ENCODE data around the gene TGFB1I1. TPM values are rescaled to one million over a fixed set of nuclear protein-coding genes. Genes with fewer than 3 reads are reported as not detected.
A peak's percentile ranks its signal among the peaks of the same experiment; 100 is the strongest.

Gene TGFB1I1
- total and polyA plus RNA-seq, 7 experiments from 2014 or later = 0.29 to 1.5 (median 0.49) TPM

DNA sequence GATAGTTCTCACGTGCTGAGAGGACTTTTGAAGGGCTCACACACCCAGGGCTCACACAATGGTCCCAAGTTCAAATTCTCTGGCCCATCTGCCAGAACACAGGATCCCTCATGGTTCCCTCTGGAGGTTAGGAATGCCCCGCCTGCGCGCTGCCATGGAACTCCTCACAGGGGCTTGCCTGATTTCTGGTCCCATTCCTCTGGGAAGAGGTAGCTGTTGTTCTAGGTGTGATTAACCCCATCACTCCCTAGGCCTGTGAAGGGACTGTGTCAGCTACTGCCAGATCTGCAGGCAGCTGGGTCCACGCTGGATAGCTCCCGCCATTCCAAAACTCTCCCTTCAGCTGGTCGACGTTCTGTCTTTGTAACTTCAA is 15.0 kb upstream of the TGFB1I1 start:
- POLR2A ChIA-PET = interaction anchor here (0.8 to 5.2 kb wide), 7 partner anchors 19 to 412 kb away, joined by 3 to 69 read pairs (median 6); partner anchors contain the start of genes FUS, KAT8, RUSF1 and ZNF646
- Mint-ChIP-seq H3K27ac (peak overlapping the region in 5 of 9 donors; percentile 17 to 59 (median 36)), H3K4me1 (peaks cover 30 to 60% (median 55%) of the 10 kb centered on the region in 7 donors), H3K36me3 (peaks cover 0 to 9% (median 0%) of the 10 kb centered on the region in 5 donors), H3K27me3 (no peaks in the 10 kb centered on the region), H3K9me3 (peaks cover 0 to 2% (median 0%) of the 10 kb centered on the region in 11 donors), H3K4me3 (peak overlapping the region in 6 of 10 donors; percentile 21 to 96 (median 91))
- Histone ChIP-seq H3K9me3 (ENCODE audit: control insufficient read depth in 2 of 3, low read length in 3 of 3) (no peaks in the 10 kb centered on the region), H3K27ac (ENCODE audit: low read depth, low read length) (peak overlapping the region; percentile 16), H3K27me3 (ENCODE audit: control insufficient read depth in 2 of 2, insufficient read depth in 2 of 2, low read length in 2 of 2) (no peaks in the 10 kb centered on the region), H3K4me1 (ENCODE audit: control insufficient read depth in 2 of 2, insufficient read depth in 2 of 2, low read length in 2 of 2) (peaks cover 32 to 37% of the 10 kb centered on the region in 2 donors), H3K4me3 (ENCODE audit: low read length) (no peak overlapping the region), H3K36me3 (ENCODE audit: control insufficient read depth in 2 of 3, insufficient read depth in 3 of 3, low read length in 3 of 3) (peaks cover 0 to 4% (median 0%) of the 10 kb centered on the region in 3 experiments)
- CTCF ChIA-PET = interaction anchor here (0.7 to 3.4 kb wide), 3 partner anchors 14 to 1007 kb away, joined by 5 to 11 read pairs (median 6); partner anchors contain the start of gene ZNF843
- no peak for DNase-seq
- intact Hi-C loops (cut with micrococcal nuclease) = loop anchor here (5.0 kb wide), 2 partner anchors 255 to 760 kb away; partner anchors contain the start of genes PYCARD (in 1 of the 2) and SRCAP (in 1 of the 2)
- ATAC-seq = no peak

DNA sequence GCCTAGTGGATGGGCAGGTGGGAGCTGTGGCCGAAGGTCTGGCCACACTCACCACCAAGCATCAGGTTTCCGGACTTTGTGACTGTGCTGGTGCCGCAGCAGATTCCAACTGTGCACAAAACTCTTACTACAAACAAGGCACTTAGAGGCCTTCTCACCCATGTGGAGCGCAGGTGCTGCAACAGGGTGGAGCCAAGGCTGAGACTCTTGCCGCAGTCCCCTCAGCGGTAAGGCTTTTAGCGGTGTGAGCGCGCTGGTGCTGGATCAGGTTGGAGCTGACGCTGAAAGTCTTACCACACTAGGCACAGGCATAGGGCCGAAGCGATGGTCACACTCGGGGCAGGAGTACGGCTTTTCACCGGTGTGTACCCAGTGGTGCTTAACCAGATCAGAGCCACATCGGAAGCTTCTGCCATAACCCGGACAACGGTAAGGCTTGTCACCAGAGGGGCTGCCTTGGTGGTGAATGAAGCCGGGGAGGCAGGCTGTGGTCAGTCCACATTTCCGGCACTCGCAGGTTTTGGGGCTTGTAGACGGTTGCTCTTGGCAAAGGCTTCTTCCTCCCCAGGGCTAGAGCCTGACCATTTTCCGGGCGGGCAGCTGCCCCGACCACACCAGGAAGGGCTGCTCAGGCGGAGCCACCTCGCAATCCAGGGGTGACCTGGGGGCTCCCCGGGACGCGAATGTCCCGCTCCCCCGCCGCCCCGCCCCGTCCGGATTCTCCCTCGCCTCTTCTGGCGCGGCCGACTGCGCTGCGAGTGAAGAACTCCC is 13.7 kb upstream of the TGFB1I1 start:
- Histone ChIP-seq H3K4me1 (ENCODE audit: control insufficient read depth in 2 of 2, insufficient read depth in 2 of 2, low read length in 2 of 2) (peaks cover 32 to 37% of the 10 kb centered on the region in 2 donors), H3K36me3 (ENCODE audit: control insufficient read depth in 2 of 3, insufficient read depth in 3 of 3, low read length in 3 of 3) (peaks cover 0 to 14% (median 0%) of the 10 kb centered on the region in 3 experiments), H3K27ac (ENCODE audit: low read depth, low read length) (peak overlapping the region; percentile 95), H3K9me3 (ENCODE audit: control insufficient read depth in 2 of 3, low read length in 3 of 3) (no peaks in the 10 kb centered on the region), H3K27me3 (ENCODE audit: control insufficient read depth in 2 of 2, insufficient read depth in 2 of 2, low read length in 2 of 2) (no peaks in the 10 kb centered on the region), H3K4me3 (ENCODE audit: low read length) (peak overlapping the region; percentile 87)
- peaks cover 0 to 2% (median 0%) of the 10 kb centered on the region in 11 donors for H3K9me3 Mint-ChIP-seq
- peak overlapping the region; percentile 93 to 99 (median 98) for H3K27ac Mint-ChIP-seq
- ChIA-PET POLR2A (interaction anchor here (0.6 to 5.2 kb wide), 23 partner anchors 8 to 536 kb away, joined by 3 to 69 read pairs (median 5); partner anchors contain the start of genes FUS, KAT8, RUSF1 and STX4), CTCF (interaction anchor here (0.6 to 3.4 kb wide), 7 partner anchors 15 to 613 kb away, joined by 3 to 11 read pairs (median 3); partner anchors contain the start of genes ZNF267 and ZNF843)
- H3K36me3 Mint-ChIP-seq = peaks cover 0 to 11% (median 4%) of the 10 kb centered on the region in 5 donors
- no peaks in the 10 kb centered on the region for H3K27me3 Mint-ChIP-seq
- ATAC-seq (no peak), DNase-seq (peak; percentile 34 to 67 (median 56))
- intact Hi-C loops (cut with micrococcal nuclease) = loop anchor here (2.0 to 5.0 kb wide), 7 partner anchors 243 to 799 kb away; partner anchors contain the start of genes BCKDK (in 2 of the 2), BCL7C (in 1 of the 2), FBRS (in 1 of the 2) and PHKG2 (in 1 of the 2)
- peak overlapping the region; percentile 88 to 96 (median 94) for H3K4me3 Mint-ChIP-seq
- H3K4me1 Mint-ChIP-seq = peaks cover 30 to 56% (median 52%) of the 10 kb centered on the region in 7 donors

DNA sequence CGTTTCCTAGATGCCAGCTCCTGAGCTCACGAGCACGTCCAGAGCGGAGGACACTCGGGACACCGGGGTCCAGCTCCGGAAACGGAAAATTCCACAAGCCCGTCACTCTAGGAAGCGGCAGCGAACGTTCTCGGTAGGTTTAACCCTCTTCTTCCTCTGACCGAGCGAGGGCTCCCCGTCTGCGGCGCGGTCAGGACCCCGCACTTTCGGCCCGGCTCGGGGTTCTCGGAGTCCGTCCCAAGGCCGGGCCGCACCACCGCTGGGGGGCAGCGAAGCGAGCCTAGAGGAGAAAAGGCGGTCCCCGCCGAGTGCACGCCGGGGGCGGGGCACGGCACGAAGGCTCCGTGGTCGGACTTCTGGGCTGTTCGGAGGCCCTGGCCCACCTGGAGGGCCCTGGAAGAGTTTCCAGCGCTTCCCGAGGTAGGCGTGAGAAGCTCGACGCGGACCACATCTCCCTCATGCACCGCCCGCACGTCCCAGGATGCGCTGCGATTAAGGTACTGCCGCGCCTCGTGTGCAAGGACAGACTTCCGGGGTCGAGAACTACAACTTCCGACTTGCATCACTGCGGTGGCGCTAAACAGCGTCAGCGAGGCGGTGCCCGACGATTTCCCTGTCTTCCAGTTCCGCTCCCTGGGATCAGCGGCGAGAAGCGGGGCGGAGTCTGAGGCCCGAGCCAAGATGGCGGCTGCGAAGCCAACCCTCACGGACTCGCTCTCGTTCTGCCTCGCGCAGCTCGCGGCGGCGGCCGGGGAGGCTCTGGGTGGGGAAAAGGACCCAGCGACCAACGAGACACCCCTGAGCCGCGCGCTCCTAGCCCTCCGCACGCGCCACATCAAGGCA is 12.9 kb upstream of the TGFB1I1 start, which contains the start of gene ARMC5:
Gene ARMC5 (plus strand): TSS at position 658 of the 843 bp plus-strand sequence. CDS start 24 bp downstream, at position 682.
- Mint-ChIP-seq H3K36me3 (peaks cover 3 to 14% (median 4%) of the 10 kb centered on the region in 5 donors), H3K27ac (peak within 1 kb of the TSS; percentile 94 to 99 (median 98)), H3K27me3 (no peaks in the 10 kb centered on the region), H3K4me1 (peaks cover 26 to 51% (median 46%) of the 10 kb centered on the region in 7 donors), H3K4me3 (peak within 1 kb of the TSS; percentile 88 to 96 (median 94)), H3K9me3 (peaks cover 0 to 2% (median 0%) of the 10 kb centered on the region in 11 donors)
- peak within 1 kb of the TSS; percentile 87 for H3K4me3 ChIP-seq (ENCODE audit: low read length)
- no peaks in the 10 kb centered on the region for H3K9me3 ChIP-seq (ENCODE audit: control insufficient read depth in 2 of 3, low read length in 3 of 3)
- ATAC-seq (peak; percentile 81), DNase-seq (peak in 7 of 9 donors; percentile 92 to 99 (median 98))
- no peaks in the 10 kb centered on the region for H3K27me3 ChIP-seq (ENCODE audit: control insufficient read depth in 2 of 2, insufficient read depth in 2 of 2, low read length in 2 of 2)
- peaks cover 32 to 37% of the 10 kb centered on the region in 2 donors for H3K4me1 ChIP-seq (ENCODE audit: control insufficient read depth in 2 of 2, insufficient read depth in 2 of 2, low read length in 2 of 2)
- H3K27ac ChIP-seq (ENCODE audit: low read depth, low read length) = peak within 1 kb of the TSS; percentile 95
- CTCF ChIA-PET = interaction anchor here (1.0 to 3.4 kb wide), 4 partner anchors 16 to 613 kb away, joined by 3 to 11 read pairs (median 4); partner anchors contain the start of genes ZNF267 and ZNF843
- peaks cover 0 to 14% (median 0%) of the 10 kb centered on the region in 3 experiments for H3K36me3 ChIP-seq (ENCODE audit: control insufficient read depth in 2 of 3, insufficient read depth in 3 of 3, low read length in 3 of 3)
- POLR2A ChIA-PET = interaction anchor here (0.6 to 5.2 kb wide), 28 partner anchors 9 to 645 kb away, joined by 3 to 69 read pairs (median 6); partner anchors contain the start of genes COX6A2, FUS, KAT8 and RUSF1
- intact Hi-C loops (cut with micrococcal nuclease) = loop anchor here (1.0 to 5.0 kb wide), 26 partner anchors 16 to 800 kb away; partner anchors contain the start of genes BCKDK (in 2 of the 2), FUS (in 2 of the 2), RUSF1 (in 2 of the 2) and ZNF646 (in 2 of the 2)

DNA sequence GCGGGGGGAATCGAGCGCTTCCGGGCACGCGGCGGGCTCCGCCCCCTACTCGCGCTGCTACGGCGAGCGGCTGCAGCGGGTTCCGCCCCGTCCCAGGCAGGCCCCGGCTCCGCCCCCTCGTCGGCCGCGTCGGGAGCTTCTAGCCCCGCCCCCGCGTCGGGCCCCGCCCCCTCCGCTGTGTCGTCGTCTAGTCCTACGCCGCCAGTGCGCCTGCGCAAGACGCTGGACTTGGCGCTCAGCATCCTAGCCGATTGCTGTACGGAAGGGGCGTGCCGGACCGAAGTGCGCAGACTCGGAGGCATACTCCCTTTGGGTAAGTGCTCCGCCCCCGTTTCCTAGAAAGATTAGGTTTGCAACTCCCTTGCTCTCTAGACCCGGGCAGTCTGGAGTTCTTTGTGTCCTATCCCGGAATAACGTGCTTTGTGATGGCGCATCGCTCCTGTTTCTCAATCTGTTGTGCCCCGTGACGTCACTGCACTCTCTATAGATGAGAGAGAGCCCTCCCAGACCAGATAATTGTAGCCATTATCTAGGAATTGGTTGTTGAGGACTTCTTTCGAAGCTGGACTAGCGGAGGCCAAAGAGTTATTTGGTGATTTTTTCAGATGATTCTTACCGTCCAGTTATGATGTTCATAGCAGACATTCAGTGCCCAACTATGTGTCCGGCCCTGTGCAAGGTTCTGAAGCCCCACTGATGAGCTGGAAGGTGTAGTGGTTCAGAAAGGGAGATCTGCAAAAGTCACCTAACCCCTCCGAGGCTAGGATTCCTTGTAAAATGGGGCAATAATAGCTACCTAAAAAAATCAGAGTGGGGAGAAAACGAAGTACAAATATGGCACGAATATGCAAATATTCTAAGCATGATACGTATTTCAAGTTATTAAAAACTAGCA is 12.0 kb upstream of the TGFB1I1 start:
- H3K36me3 Mint-ChIP-seq = peaks cover 4 to 15% (median 7%) of the 10 kb centered on the region in 5 donors
- no peaks in the 10 kb centered on the region for H3K27me3 Mint-ChIP-seq
- Histone ChIP-seq H3K36me3 (ENCODE audit: control insufficient read depth in 2 of 3, insufficient read depth in 3 of 3, low read length in 3 of 3) (peaks cover 0 to 17% (median 0%) of the 10 kb centered on the region in 3 experiments), H3K27me3 (ENCODE audit: control insufficient read depth in 2 of 2, insufficient read depth in 2 of 2, low read length in 2 of 2) (no peaks in the 10 kb centered on the region), H3K9me3 (ENCODE audit: control insufficient read depth in 2 of 3, low read length in 3 of 3) (no peaks in the 10 kb centered on the region), H3K4me3 (ENCODE audit: low read length) (peak overlapping the region; percentile 87), H3K27ac (ENCODE audit: low read depth, low read length) (peak overlapping the region; percentile 95), H3K4me1 (ENCODE audit: control insufficient read depth in 2 of 2, insufficient read depth in 2 of 2, low read length in 2 of 2) (peaks cover 32 to 37% of the 10 kb centered on the region in 2 donors)
- CTCF ChIA-PET = interaction anchor here (0.6 to 3.4 kb wide), 8 partner anchors 8 to 614 kb away, joined by 3 to 17 read pairs (median 4); partner anchors contain the start of gene ZNF843
- ATAC-seq (peak; percentile 91), DNase-seq (peak; percentile 99 to 100 (median 100))
- intact Hi-C loops (cut with micrococcal nuclease) = loop anchor here (1.0 to 5.0 kb wide), 26 partner anchors 16 to 801 kb away; partner anchors contain the start of genes BCKDK (in 2 of the 2), FUS (in 2 of the 2), RUSF1 (in 2 of the 2) and ZNF646 (in 2 of the 2)
- H3K9me3 Mint-ChIP-seq = peaks cover 0 to 2% (median 0%) of the 10 kb centered on the region in 11 donors
- POLR2A ChIA-PET = interaction anchor here (0.6 to 5.2 kb wide), 30 partner anchors 10 to 881 kb away, joined by 3 to 69 read pairs (median 6); partner anchors contain the start of genes COX6A2, FUS, KAT8 and RUSF1
- H3K27ac Mint-ChIP-seq = peak overlapping the region; percentile 94 to 99 (median 98)
- peaks cover 25 to 50% (median 45%) of the 10 kb centered on the region in 7 donors for H3K4me1 Mint-ChIP-seq
- H3K4me3 Mint-ChIP-seq = peak overlapping the region; percentile 88 to 96 (median 94)

DNA sequence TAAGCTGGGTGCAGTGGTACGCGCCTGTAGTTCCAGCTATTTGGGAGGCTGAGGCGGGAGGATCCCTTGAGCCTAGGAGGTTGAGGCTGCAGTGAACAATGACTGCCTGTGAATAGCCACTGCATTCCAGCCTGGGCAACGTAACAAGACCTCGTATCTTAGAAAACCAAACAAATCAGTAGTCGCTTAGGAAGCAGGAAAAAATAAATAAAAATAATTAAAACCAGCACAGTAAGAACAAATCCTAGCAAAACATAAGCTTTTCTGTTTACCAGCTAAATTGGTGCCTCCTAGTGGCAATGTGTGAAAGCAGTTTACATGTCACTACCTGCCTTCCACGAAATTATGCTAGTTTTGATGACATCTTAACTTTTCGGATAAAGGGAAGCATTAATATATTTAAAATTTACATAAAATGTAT is 11.4 kb upstream of the TGFB1I1 start:
- H3K36me3 ChIP-seq (ENCODE audit: control insufficient read depth in 2 of 3, insufficient read depth in 3 of 3, low read length in 3 of 3) = peaks cover 0 to 19% (median 2%) of the 10 kb centered on the region in 3 experiments
- Mint-ChIP-seq H3K4me1 (peaks cover 19 to 43% (median 38%) of the 10 kb centered on the region in 7 donors), H3K4me3 (peak overlapping the region in 9 of 10 donors; percentile 88 to 96 (median 94)), H3K9me3 (peaks cover 0 to 2% (median 0%) of the 10 kb centered on the region in 11 donors), H3K36me3 (peaks cover 4 to 22% (median 11%) of the 10 kb centered on the region in 5 donors), H3K27me3 (no peaks in the 10 kb centered on the region), H3K27ac (peak overlapping the region; percentile 94 to 99 (median 97))
- ATAC-seq (no peak), DNase-seq (peak in 5 of 9 donors; percentile 37 to 53 (median 42))
- no peaks in the 10 kb centered on the region for H3K27me3 ChIP-seq (ENCODE audit: control insufficient read depth in 2 of 2, insufficient read depth in 2 of 2, low read length in 2 of 2)
- intact Hi-C loops (cut with micrococcal nuclease) = loop anchor here in 1 of 2 donors (1.0 kb wide), 1 partner anchor 235 kb away; no protein-coding TSS in a partner anchor
- peak overlapping the region; percentile 95 for H3K27ac ChIP-seq (ENCODE audit: low read depth, low read length)
- H3K4me1 ChIP-seq (ENCODE audit: control insufficient read depth in 2 of 2, insufficient read depth in 2 of 2, low read length in 2 of 2) = peaks cover 28 to 31% of the 10 kb centered on the region in 2 donors
- H3K4me3 ChIP-seq (ENCODE audit: low read length) = peak overlapping the region; percentile 58
- ChIA-PET POLR2A (interaction anchor here (0.6 to 5.2 kb wide), 19 partner anchors 9 to 647 kb away, joined by 3 to 69 read pairs (median 6); partner anchors contain the start of genes FUS, RUSF1, STX4 and ZNF267), CTCF (interaction anchor here (0.6 to 1.9 kb wide), 7 partner anchors 9 to 848 kb away, joined by 3 to 17 read pairs (median 4); no protein-coding TSS in a partner anchor)
- H3K9me3 ChIP-seq (ENCODE audit: control insufficient read depth in 2 of 3, low read length in 3 of 3) = no peaks in the 10 kb centered on the region
